SK-N-SH (cell line): ENCODE results near the gene ZNF266. TPM values are rescaled to one million over a fixed set of nuclear protein-coding genes. Genes with fewer than 3 reads are reported as not detected.

Experiments
- CTCF ChIA-PET: fragments of 300-600, 350-600 bp; formaldehyde crosslinking; extraction: SDS; loops from one replicate; lab custom pipeline; 2021; lab: Yijun Ruan, JAX
- POLR2A ChIA-PET: fragments of 350-600 bp; sonication (Branson Sonifier 250); formaldehyde crosslinking; extraction: SDS; loops from one replicate; lab custom pipeline; 2020; ENCODE audit warnings: antibody characterized with exemption, inconsistent platforms; lab: Yijun Ruan, JAX
- DNase-seq: peaks from one replicate; pipeline ENCODE4 v3.0.0; 2012
- H2AFZ ChIP-seq: fragments of 200-600 bp; sonication (generic); 2 replicates; pipeline ENCODE4 v1.8.1; 2016; ENCODE audit warnings: antibody characterized with exemption, mild to moderate bottlenecking, low read depth
- H3F3A ChIP-seq: fragments of 200-600 bp; sonication (generic); replicated peaks from 2 replicates; pipeline ENCODE3; 2016; ENCODE audit warnings: antibody characterized with exemption, mild to moderate bottlenecking; ENCODE audit not compliant: insufficient read depth
- H3K27ac ChIP-seq, 2 experiments: fragments of 200-500 bp in 1 of 2; fragments of 200-600 bp in 1 of 2; sonication (Bioruptor generic) in 1 of 2; sonication (generic), shearing (Covaris generic) in 1 of 2; 2 replicates each; pipeline versions ENCODE4 v1.5.1 to v1.6.1; 2014 to 2016; ENCODE audit warnings: low read depth in 2 of 2, inconsistent platforms in 1 of 2, low read length in 1 of 2, mild to moderate bottlenecking in 1 of 2, mixed read lengths in 1 of 2
- H3K27me3 ChIP-seq: fragments of 200-600 bp; sonication (generic), shearing (Covaris generic); 2 replicates; pipeline ENCODE4 v1.6.1; 2016; ENCODE audit warnings: mixed run types; ENCODE audit not compliant: insufficient read depth
- H3K36me3 ChIP-seq, 2 experiments: fragments of 200-500 bp in 1 of 2; fragments of 200-600 bp in 1 of 2; sonication (Bioruptor generic) in 1 of 2; sonication (generic) in 1 of 2; replicated peaks in 1 of 2; 2 replicates each; pipeline versions ENCODE3 to v1.5.1; 2014 to 2016; ENCODE audit warnings: low read length in 1 of 2, mild to moderate bottlenecking in 1 of 2; ENCODE audit not compliant: insufficient read depth in 2 of 2, control insufficient read depth in 1 of 2
- H3K4me1 ChIP-seq, 2 experiments: fragments of 200-500 bp in 1 of 2; fragments of 200-600 bp in 1 of 2; sonication (Bioruptor generic) in 1 of 2; sonication (generic), shearing (Covaris generic) in 1 of 2; 2 replicates each; pipeline versions ENCODE4 v1.5.1 to v1.6.1; 2014 to 2016; ENCODE audit warnings: low read depth in 1 of 2, low read length in 1 of 2, mixed run types in 1 of 2; ENCODE audit not compliant: insufficient read depth in 2 of 2, control insufficient read depth in 1 of 2
- H3K4me2 ChIP-seq: fragments of 200-600 bp; sonication (generic), shearing (Covaris generic); 2 replicates; pipeline ENCODE4 v1.6.1; 2017; ENCODE audit warnings: mixed run types
- H3K4me3 ChIP-seq, 2 experiments: fragments of 200-500 bp in 1 of 2; fragments of 200-600 bp in 1 of 2; sonication (Bioruptor generic) in 1 of 2; sonication (generic), shearing (Covaris generic) in 1 of 2; 2 replicates each; pipeline versions ENCODE4 v1.5.1 to v1.8.1; 2014 to 2016; ENCODE audit warnings: low read depth in 2 of 2, inconsistent platforms in 1 of 2, low read length in 1 of 2, mild to moderate bottlenecking in 1 of 2, mixed read lengths in 1 of 2, moderate library complexity in 1 of 2
- H3K79me2 ChIP-seq: fragments of 200-600 bp; sonication (generic); 2 replicates; pipeline ENCODE4 v1.8.1; 2017; ENCODE audit warnings: mild to moderate bottlenecking; ENCODE audit not compliant: insufficient read depth
- H3K9ac ChIP-seq: fragments of 200-600 bp; sonication (generic); 2 replicates; pipeline ENCODE4 v1.6.1; 2017; ENCODE audit warnings: mixed run types
- H3K9me2 ChIP-seq: fragments of 200-600 bp; sonication (generic); 2 replicates; pipeline ENCODE4 v1.6.1; 2017; ENCODE audit warnings: mixed run types
- H3K9me3 ChIP-seq: fragments of 200-600 bp; sonication (generic); 2 replicates; pipeline ENCODE4 v1.6.1; 2017; ENCODE audit warnings: mixed run types, mild to moderate bottlenecking, moderate library complexity
- H4K20me1 ChIP-seq: fragments of 200-600 bp; sonication (generic); 2 replicates; pipeline ENCODE4 v1.6.1; 2017; ENCODE audit warnings: mild to moderate bottlenecking, mixed run types; ENCODE audit not compliant: insufficient read depth
- CTCF ChIP-seq: fragments of 200-600 bp; sonication (generic); IDR thresholded peaks from 2 replicates; pipeline ENCODE4 v1.6.1; 2017; ENCODE audit warnings: antibody characterized with exemption, mild to moderate bottlenecking, moderate library complexity
- EP300 ChIP-seq, 2 experiments: IDR thresholded peaks; 2 replicates each; pipeline versions ENCODE4 v1.4.0 to v1.6.1; 2012; ENCODE audit warnings: borderline replicate concordance in 1 of 2, low read depth in 1 of 2, low read length in 1 of 2
- EZH2phosphoT487 ChIP-seq: fragments of 200-600 bp; sonication (generic); IDR thresholded peaks from 2 replicates; pipeline ENCODE4 v1.6.1; 2017; ENCODE audit warnings: low read depth, mixed run types, mild to moderate bottlenecking, antibody characterized with exemption, moderate library complexity, borderline replicate concordance
- FOSL2 ChIP-seq: IDR thresholded peaks from 2 replicates; pipeline ENCODE4 v1.4.0; 2012; ENCODE audit warnings: low read depth, mild to moderate bottlenecking, moderate library complexity, borderline replicate concordance
- FOXM1 ChIP-seq: IDR thresholded peaks from 2 replicates; pipeline ENCODE4 v1.4.0; 2012; ENCODE audit warnings: low read depth, mild to moderate bottlenecking
- GABPA ChIP-seq: IDR thresholded peaks from 2 replicates; pipeline ENCODE4 v1.4.0; 2012; ENCODE audit warnings: low read depth, mild to moderate bottlenecking
- GATA2 ChIP-seq: sonication (generic); formaldehyde crosslinking; IDR thresholded peaks from 2 replicates; pipeline ENCODE4 v1.5.0; 2020; ENCODE audit warnings: mild to moderate bottlenecking, missing genetic modification reagents
- IRF3 ChIP-seq: fragments of 150-350 bp; IDR thresholded peaks from 2 replicates; pipeline ENCODE4 v1.6.1; 2016; ENCODE audit warnings: mild to moderate bottlenecking, low read depth, low read length
- NRF1 ChIP-seq: IDR thresholded peaks from 2 replicates; pipeline ENCODE4 v1.6.1; 2012; ENCODE audit warnings: low read depth, mild to moderate bottlenecking, low read length
- POLR2AphosphoS5 ChIP-seq: IDR thresholded peaks from 2 replicates; pipeline ENCODE4 v1.6.1; 2012; ENCODE audit warnings: low read depth, low read length
- RAD21 ChIP-seq: IDR thresholded peaks from 2 replicates; pipeline ENCODE4 v1.6.1; 2012; ENCODE audit warnings: mild to moderate bottlenecking, low read length
- RCOR1 ChIP-seq: fragments of 150-350 bp; IDR thresholded peaks from 2 replicates; pipeline ENCODE4 v1.6.1; 2017; ENCODE audit warnings: antibody characterized with exemption, low read length
- RXRA ChIP-seq: IDR thresholded peaks from 2 replicates; pipeline ENCODE4 v1.4.0; 2012; ENCODE audit warnings: low read depth, mild to moderate bottlenecking, borderline replicate concordance
- SIN3A ChIP-seq: IDR thresholded peaks from 2 replicates; pipeline ENCODE4 v1.6.1; 2012; ENCODE audit warnings: low read depth, mild to moderate bottlenecking, low read length, moderate library complexity, borderline replicate concordance
- SMC3 ChIP-seq: IDR thresholded peaks from 2 replicates; pipeline ENCODE4 v1.6.1; 2012; ENCODE audit warnings: low read depth, low read length, improper control_type of control experiment
- TCF12 ChIP-seq: IDR thresholded peaks from 2 replicates; pipeline ENCODE4 v1.4.0; 2012
- USF2 ChIP-seq: fragments of 150-350 bp; IDR thresholded peaks from 2 replicates; pipeline ENCODE4 v1.6.1; 2017; ENCODE audit warnings: antibody characterized with exemption, low read length, low read depth, borderline replicate concordance
- YY1 ChIP-seq: IDR thresholded peaks from 2 replicates; pipeline ENCODE4 v1.4.0; 2012; ENCODE audit warnings: low read depth, mild to moderate bottlenecking
- ZBTB33 ChIP-seq: IDR thresholded peaks from 2 replicates; pipeline ENCODE4 v1.4.0; 2012; ENCODE audit warnings: low read depth, borderline replicate concordance
- WGBS: methylation state at CpG from one replicate; pipeline ENCODE4 v1.1.6; 2017; ENCODE audit warnings: low lambda C conversion rate; 5-methylcytosine and 5-hydroxymethylcytosine counted together
- polyA plus RNA-seq, 3 experiments: library from polyadenylated mRNA; depleted of rRNA; stranded (reverse); fragments of >200 nt; gene quantifications; 2 replicates each; pipeline ENCODE4 v1.2.3, GENCODE V29; 2012

The ZNF266 gene
- polyA plus RNA-seq, 1 of the 3 experiments (the other 2 are of a cell fraction), result 11.1 TPM

GRCh38 chr19:9467161-9467560 is 31.8 kb upstream of the ZNF266 start:
- no peak overlapping the region for H3K9ac ChIP-seq
- DNase-seq, result no peak
- H3K36me3 ChIP-seq, result no peaks in the 10 kb centered on the region
- WGBS, result 17% methylated on average over 7 of the region's 7 CpGs
- no peaks in the 10 kb centered on the region for H4K20me1 ChIP-seq
- no peaks in the 10 kb centered on the region for H3K9me2 ChIP-seq
- no peaks in the 10 kb centered on the region for H3K4me1 ChIP-seq
- no peaks in the 10 kb centered on the region for H3K27me3 ChIP-seq
- no peak overlapping the region for H3K4me3 ChIP-seq
- ChIA-PET CTCF (no interaction called here), POLR2A (no interaction called here)
- no peak overlapping the region for H3K4me2 ChIP-seq
- H3F3A ChIP-seq, result no peaks in the 10 kb centered on the region
- no peaks in the 10 kb centered on the region for H3K79me2 ChIP-seq
- no peak overlapping the region for H2AFZ ChIP-seq
- H3K27ac ChIP-seq, result no peak overlapping the region
- TF ChIP-seq SMC3 (no peak), CTCF (no peak), GATA2 (no peak), USF2 (no peak), RXRA (no peak), SIN3A (no peak), FOXM1 (no peak), RAD21 (no peak), YY1 (no peak), RCOR1 (no peak), EP300 (IDR thresholded peaks at IDR 0.05; ENCODE audit: borderline replicate concordance in 1 of 2, low read depth in 1 of 2, low read length in 1 of 2) (no peak), GABPA (no peak), NRF1 (no peak), EZH2phosphoT487 (no peak), IRF3 (no peak), TCF12 (no peak), ZBTB33 (no peak), POLR2AphosphoS5 (no peak), FOSL2 (no peak)
- TF ChIP-seq, all 33 proteins: peak for 0
- 0 out of 2 replicates have a peak, but pooled peaks cover 4% of the 10 kb centered on the region for H3K9me3 ChIP-seq
